HG03280 (cell line): ENCODE data around the gene KLK15.

Source experiments
- ATAC-seq: cut with Tn5 transposase; IDR thresholded peaks from one replicate; pipeline ENCODE4 v1.9.1; 2021; ENCODE audit warnings: mild to moderate bottlenecking, moderate library complexity; ENCODE audit not compliant: unreplicated experiment

The KLK15 gene

DNA sequence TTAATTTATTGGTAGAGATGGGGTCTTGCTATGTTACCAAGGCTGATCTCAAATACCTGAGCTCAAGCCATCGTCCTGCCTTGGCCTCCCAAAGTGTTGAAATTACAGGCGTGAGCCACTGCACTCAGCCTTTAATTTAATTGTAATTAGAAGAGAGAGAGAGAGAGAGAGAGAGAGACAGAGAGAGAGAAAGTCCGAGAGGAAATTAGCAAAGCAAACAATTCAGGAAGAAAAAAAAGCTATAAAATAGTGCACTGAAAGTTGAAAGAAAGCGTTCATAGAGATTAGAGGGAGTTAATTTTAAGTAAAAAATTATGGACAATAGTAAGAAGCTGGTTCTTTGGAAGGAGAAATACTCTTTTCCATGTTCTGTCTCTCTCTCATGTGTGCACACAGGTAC, 56.1 kb downstream of the KLK15 start:
- ATAC-seq, result no peak

DNA sequence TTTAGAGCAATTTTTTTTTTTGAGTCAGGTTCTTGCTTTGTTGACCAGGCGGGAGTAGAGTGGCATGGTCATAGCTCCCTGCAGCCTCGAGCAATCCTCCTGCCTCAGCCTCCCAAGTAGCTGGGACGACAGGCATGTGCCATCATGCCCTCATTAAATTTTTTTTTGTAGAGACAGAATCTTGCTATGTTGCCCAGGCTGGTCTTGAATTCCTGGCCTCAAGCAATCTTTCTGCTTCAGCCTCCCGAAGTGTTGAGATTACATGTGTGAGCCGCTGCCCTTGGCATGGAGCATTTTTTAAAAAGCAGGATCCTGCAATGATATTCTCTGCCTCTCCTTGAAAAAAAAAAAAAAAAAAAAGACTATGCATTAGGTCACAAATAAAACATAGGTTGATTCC, 57.2 kb downstream of the KLK15 start:
- ATAC-seq, result no peak
